GM19467 (cell line): ENCODE measurements around the gene RIMS3.
"Not testable (repeated sequence)": the region's sequence is repeated elsewhere in the genome, so short reads cannot be mapped to it uniquely, and the experiment has no call there.

Experiments used
- ATAC-seq: cut with Tn5 transposase; IDR thresholded peaks from one replicate; pipeline ENCODE4 v1.9.1; 2021; ENCODE audit warnings: mild to moderate bottlenecking, moderate library complexity; ENCODE audit not compliant: unreplicated experiment

RIMS3 gene

DNA sequence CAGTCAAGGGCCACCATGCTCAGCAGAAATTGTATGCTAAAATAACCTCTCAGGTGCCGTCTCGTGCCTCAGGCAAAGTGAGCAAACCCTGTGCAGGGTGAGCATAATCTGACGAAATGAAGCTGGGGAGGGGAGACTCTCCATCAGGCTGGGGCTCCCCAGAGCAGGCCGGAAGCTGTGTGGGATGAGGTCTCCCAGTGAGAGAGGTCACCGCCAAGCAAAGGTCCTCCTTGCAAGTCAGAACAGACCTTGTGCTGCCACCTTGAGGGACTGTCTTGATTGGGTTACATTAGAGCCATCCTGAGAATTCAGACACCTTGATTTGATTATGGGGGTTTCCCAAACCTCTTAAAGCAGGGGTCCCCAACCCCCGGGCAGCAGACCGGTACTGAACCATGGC, 69.9 kb downstream of the RIMS3 start:
- no peak for ATAC-seq

GRCh38 chr1:40594187-40594531, 71.3 kb downstream of the RIMS3 start:
- ATAC-seq: no peak

GRCh38 chr1:40593449-40594186, 71.9 kb downstream of the RIMS3 start:
- ATAC-seq: no peak

DNA sequence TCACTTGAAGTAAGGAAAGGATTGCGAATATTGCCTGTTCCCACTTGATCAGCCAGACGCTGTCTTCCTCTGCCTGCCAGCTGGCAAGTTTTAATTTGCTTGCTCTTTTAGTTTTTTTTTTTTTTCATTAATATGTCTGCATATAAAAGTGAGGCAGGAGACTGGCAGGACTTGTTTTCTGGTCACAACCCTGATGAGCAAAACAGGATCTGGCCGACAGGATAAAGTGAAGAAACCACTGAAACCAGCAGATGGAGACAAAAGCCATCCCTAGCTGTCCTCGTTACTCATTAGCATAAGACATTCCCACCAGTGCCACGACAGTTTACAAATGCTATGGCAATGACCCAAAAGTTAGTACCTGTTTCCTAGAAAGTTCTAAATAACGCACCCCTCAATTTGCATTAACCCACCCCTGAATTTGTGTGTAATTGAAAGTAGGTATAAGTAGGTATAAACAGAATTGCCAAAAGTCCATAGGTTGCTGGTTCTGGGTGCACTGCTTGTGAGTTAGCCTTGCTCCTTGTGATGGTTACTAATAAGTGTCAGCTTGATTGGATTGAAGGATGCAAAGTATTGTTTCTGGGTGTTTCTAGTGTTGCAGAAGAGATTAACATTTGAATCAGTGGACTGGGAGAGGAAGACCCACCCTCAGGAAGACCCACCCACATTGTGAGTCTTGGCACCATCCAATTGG, 73.2 kb downstream of the RIMS3 start:
- ATAC-seq: no peak

GRCh38 chr1:40588586-40588985, 76.9 kb downstream of the RIMS3 start:
- ATAC-seq: no peak

DNA sequence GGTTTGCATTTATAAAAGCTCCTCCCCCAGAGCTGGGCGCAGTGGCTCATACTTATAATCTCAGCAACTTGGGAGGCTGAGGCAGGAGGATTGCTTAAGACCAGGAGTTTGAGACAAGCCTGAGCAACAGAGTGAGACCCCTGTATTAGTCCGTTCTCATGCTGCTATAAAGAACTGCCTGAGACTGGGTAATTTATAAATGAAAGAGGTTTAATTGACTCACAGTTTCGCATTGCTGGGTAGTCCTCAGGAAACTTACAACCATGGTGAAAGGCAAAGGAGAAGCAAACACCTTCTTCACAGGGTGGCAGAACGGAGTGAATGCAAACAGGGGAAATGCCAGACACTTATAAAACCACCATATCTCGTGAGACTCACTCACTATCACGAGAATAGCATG, 81.5 kb downstream of the RIMS3 start:
- no peak for ATAC-seq

- ATAC-seq: no peak
Observed at GRCh38 chr1:40582116-40582515, 83.4 kb downstream of the RIMS3 start.

- ATAC-seq: no peak
Observed at GRCh38 chr1:40575336-40575735, 90.1 kb downstream of the RIMS3 start.

DNA sequence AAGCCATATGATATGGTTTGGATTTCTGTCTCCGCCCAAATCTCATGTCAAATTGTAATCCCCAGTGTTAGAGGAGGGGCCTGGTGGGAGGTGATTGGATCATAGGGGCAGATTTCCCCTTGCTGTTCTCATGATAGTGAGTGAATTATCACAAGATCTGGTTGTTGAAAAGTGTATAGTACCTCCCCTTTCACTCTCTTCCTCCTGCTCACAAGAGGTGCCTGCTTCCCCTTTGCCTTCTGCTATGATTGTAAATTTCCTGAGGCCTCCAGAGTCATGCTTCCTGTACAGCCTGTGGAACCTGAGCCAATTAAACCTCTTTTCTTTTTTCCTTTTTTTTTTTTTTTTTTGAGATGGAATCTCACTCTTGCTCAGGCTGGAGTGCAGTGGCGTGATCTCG, 90.7 kb downstream of the RIMS3 start:
- ATAC-seq: not testable (repeated sequence)
